Cerebellar cortex (tissue), 1 donor: ENCODE data around the gene STK16.
"Not testable (repeated sequence)": the region's sequence is repeated elsewhere in the genome, so short reads cannot be mapped to it uniquely, and the experiment has no call there.

Experiments
- DNase-seq: peaks from one replicate; pipeline ENCODE4 v3.0.0-alpha.2; 2015; ENCODE audit warnings: low spot score

Gene STK16

DNA sequence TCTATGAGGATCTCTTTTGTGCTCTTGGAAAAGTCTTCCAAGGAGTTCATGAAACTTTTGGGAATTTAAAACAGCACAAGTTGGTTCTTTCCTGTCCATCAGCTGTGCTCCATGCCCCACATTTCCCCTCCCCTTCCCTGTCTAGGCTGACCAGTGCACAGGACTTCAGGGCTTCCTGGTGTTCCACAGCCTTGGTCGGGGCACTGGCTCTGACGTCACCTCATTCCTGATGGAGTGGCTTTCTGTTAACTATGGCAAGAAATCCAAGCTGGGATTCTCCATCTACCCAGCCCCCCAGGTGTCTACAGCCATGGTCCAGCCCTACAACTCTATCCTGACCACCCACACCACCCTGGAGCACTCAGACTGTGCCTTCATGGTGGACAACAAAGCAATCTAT, 25.7 kb downstream of the STK16 start:
- DNase-seq, result no peak

DNA sequence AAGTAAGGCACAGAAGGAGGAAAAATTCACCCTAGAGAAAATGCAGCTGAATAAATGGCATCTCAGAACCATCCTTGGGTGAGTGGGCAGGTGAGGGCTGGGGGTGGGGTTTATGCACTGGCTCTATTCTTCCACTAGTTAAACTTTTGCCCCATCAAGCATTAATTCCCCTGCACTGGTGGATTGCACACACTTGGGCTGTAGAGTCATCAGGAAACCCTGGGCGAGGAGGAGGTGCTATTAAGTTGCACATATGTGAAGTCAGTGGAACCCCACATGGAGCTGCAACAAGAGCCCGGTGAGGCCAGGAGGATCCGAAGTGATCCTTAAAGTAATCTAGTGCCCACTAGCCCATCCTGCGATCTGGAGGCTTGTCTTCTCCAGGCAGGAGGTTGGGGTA, 27.1 kb downstream of the STK16 start:
- DNase-seq, result no peak

DNA sequence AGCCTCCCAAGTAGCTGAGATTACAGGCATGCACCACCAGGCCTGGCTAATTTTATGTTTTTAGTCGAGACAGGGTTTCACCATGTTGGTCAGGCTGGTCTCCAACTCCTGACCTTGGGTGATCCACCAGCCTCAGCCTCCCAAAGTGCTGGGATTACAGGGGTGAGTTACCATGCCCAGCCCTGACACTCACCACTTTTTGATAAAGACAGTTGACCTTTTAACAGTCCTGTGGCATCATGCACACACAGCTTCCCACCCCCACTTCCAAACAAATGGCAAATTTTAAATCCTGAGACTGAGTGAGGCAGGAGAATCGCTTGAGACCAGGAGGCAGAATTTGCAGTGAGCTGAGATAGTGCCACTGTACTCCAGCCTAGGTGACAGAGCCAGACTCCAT, 27.7 kb downstream of the STK16 start:
- no peak for DNase-seq

DNA sequence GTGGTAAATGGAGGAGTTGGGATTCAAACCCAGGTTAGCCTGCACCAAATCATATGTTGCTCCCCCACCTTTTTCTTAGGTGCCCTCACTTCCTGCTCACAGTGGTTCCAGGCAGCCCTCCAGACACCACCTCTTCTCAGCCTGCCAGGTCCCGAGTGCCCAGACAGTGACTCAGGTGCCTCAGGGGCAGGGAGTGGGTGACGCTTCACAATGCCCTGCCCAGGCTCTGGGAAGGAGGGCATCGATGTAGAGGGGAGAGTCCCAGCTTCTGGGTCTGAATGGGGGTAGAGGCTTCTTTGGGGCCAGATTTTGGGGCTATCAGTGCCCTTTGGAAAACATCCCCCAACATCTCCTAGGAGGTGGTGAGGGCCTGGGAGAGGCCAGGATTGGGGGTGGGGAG, 28.7 kb downstream of the STK16 start:
- no peak for DNase-seq

DNA sequence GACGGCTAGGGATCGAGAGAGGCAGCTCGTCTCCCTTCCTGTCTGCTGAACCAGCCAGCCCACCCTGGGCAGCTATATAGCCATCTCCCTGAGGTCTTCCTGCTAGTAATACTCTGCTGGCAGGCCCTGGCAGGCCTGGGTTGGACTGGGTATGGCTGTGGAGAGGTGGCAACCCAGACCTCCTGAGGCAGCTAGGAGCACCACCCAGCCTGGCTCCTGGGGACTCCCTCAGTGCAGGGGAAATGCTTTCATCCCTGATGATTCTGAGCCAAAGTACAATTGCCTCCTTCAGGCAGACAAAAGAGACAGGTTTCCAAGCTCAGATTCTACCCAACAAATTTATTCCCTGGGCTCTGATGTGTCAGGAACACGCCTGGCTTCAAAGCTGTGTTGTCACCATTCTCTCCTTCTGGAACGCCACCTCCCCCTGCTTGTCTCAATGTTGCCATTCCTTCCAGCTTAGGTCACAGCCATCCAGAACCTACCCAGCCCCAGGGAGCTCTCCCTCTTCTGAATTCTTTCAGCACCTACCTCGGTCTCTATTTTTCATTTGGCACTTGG, 29.2 kb downstream of the STK16 start:
- no peak for DNase-seq

DNA sequence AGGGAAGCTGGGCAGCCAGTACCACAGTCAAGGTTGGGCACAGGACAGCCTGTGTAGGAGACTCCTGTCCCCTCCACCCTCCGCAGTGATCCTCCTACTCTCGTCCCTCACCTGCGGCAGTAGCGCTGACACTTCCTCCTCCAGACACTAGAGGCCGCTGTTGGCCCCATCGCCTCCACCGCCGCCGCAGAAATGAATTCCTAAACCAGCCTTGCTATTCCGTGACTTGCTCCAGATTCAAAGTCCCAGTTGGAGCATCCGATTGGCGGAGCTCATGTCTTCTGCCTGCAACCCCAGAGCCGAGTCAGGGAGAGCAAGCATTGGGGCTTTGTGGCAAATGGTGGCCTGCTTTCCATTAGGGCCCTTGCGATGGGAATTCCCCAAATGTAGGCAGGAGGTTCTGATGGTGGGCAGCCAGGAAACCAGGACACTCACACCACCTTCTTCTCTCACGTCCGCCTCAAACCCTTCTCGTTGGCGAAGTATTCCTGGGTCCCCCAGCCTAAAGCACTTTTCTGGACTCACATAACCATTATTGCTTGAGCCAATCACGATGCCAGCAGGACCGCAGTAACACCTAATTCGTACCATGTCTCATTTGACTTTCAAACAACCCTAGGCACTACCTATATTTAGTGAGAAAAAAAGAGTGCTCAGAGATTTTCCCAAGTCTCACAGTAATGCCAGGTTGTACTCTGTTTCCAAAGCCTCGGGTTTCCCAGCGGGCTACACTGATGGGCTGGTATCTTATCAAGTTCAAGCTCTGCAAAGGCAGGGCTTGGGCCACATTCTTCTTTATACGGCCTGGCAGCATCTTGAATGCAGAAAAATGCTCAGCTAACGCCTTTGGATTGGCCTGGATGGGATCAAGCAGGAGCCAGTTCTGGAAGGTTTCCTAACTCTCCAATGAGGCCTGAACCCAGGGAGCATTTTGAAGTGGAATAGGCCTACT, 32.7 kb downstream of the STK16 start:
- DNase-seq, result peak; percentile 90

DNA sequence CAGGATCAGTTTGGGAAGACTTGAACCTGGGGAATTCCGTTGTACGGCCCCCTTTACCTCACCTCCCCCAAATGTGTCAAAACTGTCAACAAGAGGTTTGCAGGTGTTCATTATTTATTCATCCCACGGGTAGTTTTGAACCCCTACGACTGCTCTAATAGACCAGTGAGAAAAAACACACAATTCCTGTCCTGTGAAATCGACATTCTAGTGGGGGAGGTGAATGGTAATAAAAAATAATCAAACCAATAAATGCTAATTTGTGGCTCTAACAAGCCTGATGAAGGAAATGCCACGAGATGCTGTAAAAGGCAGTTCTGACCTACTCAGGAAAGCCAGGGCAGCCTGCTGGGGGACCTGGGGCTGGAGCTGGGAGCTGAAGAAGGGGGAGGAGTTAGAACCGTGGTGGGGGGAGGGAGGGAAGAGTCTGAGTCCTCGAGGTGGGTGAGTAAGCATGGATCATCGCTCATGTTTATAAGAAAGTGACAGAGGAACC, 33.4 kb downstream of the STK16 start:
- no peak for DNase-seq

DNA sequence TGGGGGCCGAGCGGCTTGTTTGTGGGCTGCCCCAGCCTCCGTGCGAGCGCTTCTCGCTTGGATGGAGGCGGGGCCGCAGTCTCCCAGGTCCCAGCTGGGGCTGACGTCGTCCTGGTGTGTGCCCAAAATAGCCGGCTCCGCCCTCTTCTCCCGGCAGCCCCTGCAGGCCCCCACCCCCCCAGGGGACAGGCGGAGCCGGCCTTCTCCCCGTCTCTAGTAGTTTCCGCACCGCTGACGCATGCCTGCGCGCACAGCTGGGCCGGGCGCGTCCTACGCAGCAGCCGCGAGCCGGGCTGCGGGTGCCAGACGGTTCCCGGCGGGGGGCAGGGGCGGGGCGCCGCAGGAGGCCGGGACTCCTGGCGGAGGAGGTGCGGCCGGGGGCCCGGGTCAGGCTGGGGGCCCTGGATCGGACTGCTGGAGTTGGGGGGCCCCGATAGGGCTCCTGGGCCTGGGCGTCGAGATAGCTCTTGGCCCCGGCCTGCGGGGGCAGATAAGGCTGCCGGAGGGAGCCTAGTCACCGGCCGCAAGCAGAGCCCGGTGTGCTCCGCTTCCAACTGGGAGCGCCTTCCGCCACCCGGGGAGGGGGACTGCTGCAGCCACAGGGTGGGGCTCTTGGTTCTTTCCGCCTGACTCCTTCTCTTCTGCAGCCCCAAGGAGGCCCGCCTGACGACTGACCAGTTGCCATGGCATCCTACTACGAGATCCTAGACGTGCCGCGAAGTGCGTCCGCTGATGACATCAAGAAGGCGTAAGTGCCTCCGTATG, 34.1 kb downstream of the STK16 start, which contains the start of gene DNAJB2:
TSS of gene DNAJB2 (plus strand) at position 216 of the 765 bp plus-strand sequence. CDS start at position 684, 468 bp downstream.
- DNase-seq, result peak; percentile 97

DNA sequence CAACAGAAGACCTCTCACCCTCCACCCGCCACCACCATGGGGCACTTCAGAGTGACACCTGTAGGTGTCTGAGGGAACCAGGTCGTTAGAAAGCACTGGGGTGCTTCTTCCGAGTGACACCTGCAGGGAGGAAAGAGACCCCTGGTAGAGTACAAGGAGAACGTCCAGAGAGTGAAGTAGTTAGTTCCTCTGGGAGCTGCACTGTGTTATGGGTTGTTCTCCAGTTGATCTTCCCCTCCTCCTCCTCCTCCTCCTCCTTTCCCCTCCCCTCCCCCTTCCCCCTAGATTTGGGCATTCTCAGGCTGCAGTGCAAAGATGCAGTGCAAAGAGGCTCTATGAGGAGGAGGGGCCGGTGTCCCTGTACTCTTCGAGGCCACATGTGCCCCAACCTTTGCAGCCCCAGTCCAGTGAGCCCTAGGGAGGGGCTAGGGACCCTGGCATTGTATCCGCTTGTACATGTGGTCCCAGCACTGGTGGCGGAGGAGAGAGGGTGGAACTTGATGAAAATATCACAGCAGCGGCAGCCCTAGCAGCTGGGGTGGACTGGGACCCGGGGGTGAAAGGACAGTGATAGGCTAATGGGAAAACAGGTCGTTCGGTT, 34.7 kb downstream of the STK16 start:
- no peak for DNase-seq

DNA sequence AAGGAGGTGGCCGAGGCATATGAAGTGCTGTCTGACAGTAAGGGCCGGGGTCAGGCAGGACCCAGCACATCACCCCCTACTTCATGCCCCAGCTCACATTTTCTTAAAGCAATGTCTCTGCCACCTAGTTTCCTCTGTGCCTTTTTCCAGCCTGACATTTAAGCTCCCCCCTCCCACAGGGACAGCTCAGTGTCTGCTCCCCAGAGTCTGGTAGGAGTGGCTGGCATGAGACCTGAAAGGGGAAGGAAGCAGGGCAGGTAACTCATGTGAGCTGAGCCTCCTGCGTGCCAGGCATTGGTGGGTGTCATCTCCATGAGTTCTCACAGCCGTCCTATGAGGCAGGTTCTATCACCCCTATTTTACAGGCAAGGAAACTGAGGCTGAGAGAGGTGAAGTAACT, 35.4 kb downstream of the STK16 start:
- DNase-seq, result no peak

DNA sequence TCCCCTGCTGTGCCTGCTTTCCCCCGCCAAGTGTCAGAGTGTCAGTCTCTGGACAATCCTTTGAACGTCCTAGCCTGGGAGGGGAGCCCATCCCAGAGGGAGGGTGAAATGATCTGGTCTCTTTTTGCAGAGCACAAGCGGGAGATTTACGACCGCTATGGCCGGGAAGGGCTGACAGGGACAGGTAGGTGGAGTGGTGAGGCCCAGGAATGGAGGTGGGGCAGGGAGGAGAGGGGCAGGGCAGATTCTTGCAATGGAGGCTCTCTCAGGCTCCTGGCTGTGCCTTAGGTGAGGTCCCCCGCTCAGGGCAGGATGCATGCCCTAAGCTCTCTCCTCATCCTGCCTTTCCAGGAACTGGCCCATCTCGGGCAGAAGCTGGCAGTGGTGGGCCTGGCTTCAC, 36.3 kb downstream of the STK16 start:
- no peak for DNase-seq

DNA sequence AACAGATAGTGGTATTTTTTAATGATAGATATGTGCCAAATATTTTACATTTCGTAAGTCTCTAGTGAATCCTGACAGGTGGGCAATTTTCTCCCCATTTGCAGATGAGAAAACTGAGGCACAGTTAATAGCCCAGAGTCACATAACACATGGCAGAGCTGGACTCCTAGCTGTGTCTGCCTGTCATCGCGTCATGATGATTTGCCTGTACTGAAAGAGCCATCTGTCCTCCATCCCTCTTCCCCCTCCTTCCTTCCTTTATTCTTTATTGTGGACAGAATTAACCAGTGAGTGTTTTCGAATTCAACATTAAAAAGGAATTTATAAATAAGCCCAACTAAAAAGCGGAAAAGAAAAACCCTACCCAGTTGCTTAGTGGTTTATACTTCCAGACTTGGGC, 37.1 kb downstream of the STK16 start:
- DNase-seq, result peak; percentile 53

DNA sequence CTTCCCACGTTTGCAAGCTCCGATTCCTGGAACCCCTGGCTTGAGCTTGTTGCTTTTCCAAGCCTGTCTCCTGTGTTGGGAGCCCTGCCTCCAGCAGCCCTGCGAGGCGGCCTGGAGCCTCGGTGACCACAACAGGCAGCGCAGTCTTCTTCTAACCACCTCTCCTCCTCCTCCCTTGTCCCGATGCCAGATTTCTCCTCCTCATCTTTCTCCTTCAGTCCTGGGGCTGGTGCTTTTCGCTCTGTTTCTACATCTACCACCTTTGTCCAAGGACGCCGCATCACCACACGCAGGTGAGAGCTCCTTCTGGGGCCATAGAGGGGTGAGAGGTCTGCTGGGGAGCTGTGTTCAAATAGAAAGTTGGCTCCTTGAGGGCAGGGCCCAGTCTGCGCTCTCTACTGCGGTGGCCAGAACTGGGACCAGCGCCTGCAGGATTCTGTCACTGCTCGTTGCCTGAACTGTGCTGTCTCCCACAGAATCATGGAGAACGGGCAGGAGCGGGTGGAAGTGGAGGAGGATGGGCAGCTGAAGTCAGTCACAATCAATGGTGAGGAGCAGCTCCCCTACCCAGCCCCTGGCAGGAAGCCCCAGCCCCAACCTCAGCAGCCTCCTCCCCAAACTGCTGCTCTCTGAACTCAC, 37.8 kb downstream of the STK16 start:
- DNase-seq, result no peak

DNA sequence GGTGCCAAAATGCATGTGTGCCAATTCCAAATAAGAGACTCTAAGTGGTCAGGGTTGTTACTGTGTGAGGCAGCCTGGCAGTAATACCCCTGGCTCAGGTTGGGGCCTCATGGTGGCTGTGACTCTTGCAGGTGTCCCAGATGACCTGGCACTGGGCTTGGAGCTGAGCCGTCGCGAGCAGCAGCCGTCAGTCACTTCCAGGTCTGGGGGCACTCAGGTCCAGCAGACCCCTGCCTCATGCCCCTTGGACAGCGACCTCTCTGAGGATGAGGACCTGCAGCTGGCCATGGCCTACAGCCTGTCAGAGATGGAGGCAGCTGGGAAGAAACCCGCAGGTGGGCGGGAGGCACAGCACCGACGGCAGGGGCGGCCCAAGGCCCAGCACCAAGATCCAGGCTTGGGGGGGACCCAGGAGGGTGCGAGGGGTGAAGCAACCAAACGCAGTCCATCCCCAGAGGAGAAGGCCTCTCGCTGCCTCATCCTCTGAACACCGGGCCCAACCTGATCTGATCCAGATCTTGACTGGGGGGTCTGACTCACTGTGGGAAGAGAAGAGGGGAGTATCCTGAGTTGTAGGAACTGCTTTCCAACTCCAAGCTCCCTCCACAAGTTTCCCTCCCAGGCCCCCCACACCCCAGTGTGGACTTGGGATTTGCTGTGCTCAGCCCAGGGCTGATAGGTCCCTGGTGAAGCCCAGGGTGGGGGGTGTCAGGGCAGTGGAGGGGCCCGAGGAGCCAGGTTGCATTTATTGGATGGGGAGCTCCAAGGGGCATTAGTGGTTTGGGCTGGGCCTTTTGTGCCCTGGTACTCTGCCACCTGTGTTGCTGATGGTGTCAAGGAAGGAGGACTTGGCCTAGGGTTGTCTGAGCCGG, 39.5 kb downstream of the STK16 start:
- no peak for DNase-seq

DNA sequence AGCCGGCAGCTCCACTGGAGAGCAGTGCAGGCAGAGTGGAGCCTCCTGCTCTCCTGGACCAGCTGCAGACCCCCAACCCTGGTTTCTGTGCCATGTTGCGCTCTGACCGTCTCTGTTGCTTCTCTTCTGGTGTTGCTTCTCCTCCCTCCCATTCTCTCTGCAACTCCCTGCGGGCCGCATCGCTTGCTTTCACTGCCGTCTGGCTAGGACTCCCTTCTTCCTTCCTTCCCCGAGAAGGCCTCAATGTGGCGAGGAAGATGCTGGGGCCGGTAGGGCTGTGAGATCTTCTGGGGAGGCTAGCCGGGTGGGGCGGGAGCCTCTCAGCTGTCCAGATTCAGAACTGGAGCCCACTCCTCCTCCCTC, 40.1 kb downstream of the STK16 start:
- no peak for DNase-seq

DNA sequence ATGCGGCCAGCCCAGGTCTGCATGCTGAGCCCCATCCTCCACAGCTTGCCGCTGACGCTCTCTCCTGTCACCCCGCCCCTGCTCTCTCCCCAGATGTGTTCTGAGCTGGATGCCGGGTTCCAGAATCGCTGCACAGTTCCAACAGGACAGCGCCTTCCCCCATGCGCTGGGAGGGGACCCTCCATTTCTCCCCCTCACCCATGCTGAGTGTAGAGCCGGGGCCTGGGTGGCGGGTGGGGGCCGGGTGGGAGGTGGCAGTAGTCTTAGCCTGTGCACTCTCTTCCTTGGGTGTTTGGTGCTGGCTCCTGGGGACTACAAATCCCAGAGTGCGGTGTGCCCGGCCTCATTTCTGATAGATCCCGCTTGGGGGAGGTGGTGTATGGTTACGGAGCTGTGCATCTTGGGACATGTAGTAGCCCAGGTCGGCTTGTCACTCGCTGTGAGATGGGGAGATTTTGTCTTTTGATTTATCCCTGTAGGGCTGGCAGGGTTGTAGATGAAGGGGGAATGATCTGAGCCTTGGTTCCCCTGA, 40.7 kb downstream of the STK16 start:
- peak; percentile 87 for DNase-seq

DNA sequence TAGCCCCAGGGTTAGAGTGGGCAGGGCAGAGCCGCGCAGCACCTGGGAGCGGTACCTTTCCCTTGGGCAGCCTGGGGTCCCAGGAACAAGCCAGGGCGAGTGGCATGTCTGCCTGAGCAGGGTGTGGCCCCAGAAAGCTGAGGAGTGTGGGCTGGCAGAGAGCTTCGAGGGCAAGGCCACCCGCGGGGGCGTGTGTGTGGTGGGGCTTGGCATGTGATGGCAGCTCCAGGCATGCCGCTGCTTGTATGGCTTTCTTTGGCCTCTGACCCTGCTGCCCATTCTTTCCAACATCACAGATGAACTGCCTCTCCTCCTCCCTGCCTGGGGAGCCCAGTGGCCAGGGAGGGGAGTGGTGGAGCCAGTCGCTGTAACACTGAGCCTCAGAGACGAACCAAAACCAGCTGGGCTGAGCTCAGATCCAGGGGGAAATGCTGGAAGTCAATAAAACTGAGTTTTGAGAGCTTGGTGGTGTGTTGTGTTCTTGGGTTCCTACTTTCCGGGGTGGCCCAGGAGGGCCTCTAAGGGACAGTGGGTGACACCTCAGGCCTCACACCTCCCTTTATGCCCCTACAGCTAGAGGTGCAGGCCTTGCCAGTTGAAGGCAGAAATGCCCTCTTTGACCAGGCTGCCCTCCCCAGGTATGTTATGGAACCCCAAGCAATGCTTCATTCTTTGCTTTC, 41.3 kb downstream of the STK16 start:
- DNase-seq, result no peak

DNA sequence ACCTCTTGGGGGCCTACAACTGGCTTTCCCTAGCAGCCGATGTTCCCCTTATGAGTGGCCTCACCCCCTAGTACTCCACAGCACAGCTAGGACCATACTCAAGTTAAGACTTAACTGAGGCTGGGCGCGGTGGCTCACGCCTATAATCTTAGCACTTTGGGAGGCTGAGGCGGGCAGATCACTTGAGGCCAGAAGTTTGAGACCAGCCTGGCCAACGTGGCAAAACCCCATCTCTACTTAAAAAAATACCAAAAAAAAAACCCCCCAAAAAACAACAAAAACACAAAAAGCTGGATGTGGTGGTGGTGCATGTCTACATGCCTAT, 41.8 kb downstream of the STK16 start:
- not testable (repeated sequence) for DNase-seq

DNA sequence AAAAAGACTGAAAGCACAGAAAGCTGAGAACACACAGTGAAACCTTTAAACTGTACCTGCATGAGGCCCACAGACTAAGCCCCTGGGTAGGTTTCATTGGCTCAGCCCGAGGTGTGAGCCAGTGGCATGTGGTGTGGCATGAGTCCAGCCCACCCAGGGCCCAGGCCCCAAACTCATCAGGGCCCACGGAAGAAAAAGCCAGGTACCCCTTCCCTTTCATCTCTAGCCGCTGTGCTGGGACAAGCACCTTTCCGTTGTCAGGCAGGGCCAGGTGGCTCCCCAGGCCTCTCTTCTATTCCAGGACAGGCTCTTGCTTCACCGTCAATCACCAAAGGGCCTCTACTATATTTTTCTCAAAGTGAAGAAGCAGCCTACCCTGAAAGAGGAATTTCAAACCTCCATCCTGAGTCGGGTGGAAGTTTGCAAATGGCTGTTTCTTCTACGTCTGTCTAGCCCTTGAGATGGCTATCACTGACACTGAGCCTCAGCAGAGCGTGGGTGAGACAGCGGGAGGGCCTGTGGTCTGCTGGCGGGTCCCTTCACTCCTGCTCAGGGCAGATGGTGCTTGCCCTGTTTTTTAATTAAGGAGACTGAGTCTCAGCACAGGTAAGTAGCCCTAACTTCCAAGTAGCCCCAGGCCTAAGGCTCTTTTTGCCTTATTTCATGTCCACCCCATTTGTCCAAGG, 42.4 kb downstream of the STK16 start:
- DNase-seq, result no peak

DNA sequence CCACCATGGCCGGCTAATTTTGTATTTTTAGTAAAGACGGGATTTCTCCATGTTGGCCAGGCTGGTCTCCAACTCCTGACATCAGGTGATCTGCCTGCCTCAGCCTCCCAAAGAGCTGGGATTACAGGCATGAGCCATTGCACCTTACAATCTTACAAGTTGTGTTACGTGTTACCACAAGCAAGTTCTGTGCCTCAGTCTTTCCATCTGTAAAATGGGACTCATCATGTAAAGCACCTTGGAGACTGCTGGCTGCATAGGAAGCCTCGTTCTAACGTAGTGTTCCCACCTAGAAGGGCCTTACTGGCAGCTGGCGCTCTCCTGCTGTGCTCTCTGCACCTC, 43.9 kb downstream of the STK16 start:
- DNase-seq, result no peak
